Endothelial cell of umbilical vein (primary cell): Measurements from ENCODE around the gene SBDS. TPM values are rescaled to one million over a fixed set of nuclear protein-coding genes. Genes with fewer than 3 reads are reported as not detected.

ENCODE experiments used
- BruUV-seq: library from RNA; stranded (reverse); fragments of 400-500 nt; replicated peaks from 2 replicates; lab custom pipeline; 2021; lab: Mats Ljungman, UMichigan
- CTCF ChIA-PET: fragments of 300-600, 350-600 bp; sonication (Branson Sonifier 250); formaldehyde crosslinking; loops from one replicate; lab custom pipeline; 2021; ENCODE audit warnings: antibody characterized with exemption, inconsistent platforms; lab: Charles Lee
- POLR2A ChIA-PET: fragments of 300-600, 350-600 bp; sonication (Branson Sonifier 250); formaldehyde crosslinking; loops from one replicate; lab custom pipeline; 2021; ENCODE audit warnings: antibody characterized with exemption, inconsistent platforms; lab: Charles Lee
- DNase-seq: peaks from one replicate; pipeline ENCODE4 v3.0.0-alpha.2; 2011; ENCODE audit warnings: low read depth, low spot score
- FAIRE-seq: peaks from 2 replicates; lab custom pipeline; 2011; peaks lifted over from hg19 to GRCh38; lab: Jason Lieb, UNC
- H2AFZ ChIP-seq: 2 replicates; pipeline ENCODE4 v1.6.0; 2012; ENCODE audit warnings: low read depth, low read length, control low read depth, inconsistent platforms
- H3K27ac ChIP-seq: 2 replicates; pipeline ENCODE4 v1.5.1; 2011; ENCODE audit warnings: low read depth, mild to moderate bottlenecking, control low read depth, low read length, moderate library complexity; ENCODE audit not compliant: insufficient read depth
- H3K27me3 ChIP-seq, 2 experiments: 2 replicates each; pipeline versions ENCODE4 v1.6.0 to v1.6.1; 2011; ENCODE audit warnings: low read length in 2 of 2, mixed read lengths in 1 of 2; ENCODE audit not compliant: control insufficient read depth in 2 of 2, insufficient read depth in 2 of 2
- H3K36me3 ChIP-seq, 2 experiments: 2 replicates in 1 of 2; 3 replicates in 1 of 2; pipeline ENCODE4 v1.5.1; 2011; ENCODE audit warnings: low read length in 2 of 2, mild to moderate bottlenecking in 1 of 2, moderate library complexity in 1 of 2; ENCODE audit not compliant: control insufficient read depth in 2 of 2, insufficient read depth in 2 of 2; ENCODE audit errors: extremely low read depth in 1 of 2
- H3K4me1 ChIP-seq: 3 replicates; pipeline ENCODE4 v1.5.1; 2011; ENCODE audit warnings: mild to moderate bottlenecking, low read length; ENCODE audit not compliant: control insufficient read depth, insufficient read depth; ENCODE audit errors: extremely low read depth
- H3K4me2 ChIP-seq: 2 replicates; pipeline ENCODE4 v1.6.1; 2011; ENCODE audit warnings: low read length, control low read depth, mixed read lengths; ENCODE audit not compliant: insufficient read depth
- H3K4me3 ChIP-seq, 3 experiments: fragments of 200-600 bp in 1 of 3; sonication (generic), shearing (Covaris generic) in 1 of 3; replicated peaks in 1 of 3; 2 replicates each; pipeline ENCODE4 v1.5.1; 2011 to 2016; ENCODE audit warnings: control low read depth in 3 of 3, low read length in 3 of 3, mild to moderate bottlenecking in 2 of 3, inconsistent platforms in 1 of 3, low read depth in 1 of 3, moderate library complexity in 1 of 3; ENCODE audit not compliant: insufficient read depth in 1 of 3
- H3K79me2 ChIP-seq: 2 replicates; pipeline ENCODE4 v1.6.0; 2012; ENCODE audit warnings: low read length, inconsistent platforms; ENCODE audit not compliant: control insufficient read depth, insufficient read depth
- H3K9ac ChIP-seq: replicated peaks from 2 replicates; pipeline ENCODE3; 2011; ENCODE audit warnings: low read length, control low read depth; ENCODE audit not compliant: insufficient read depth; ENCODE audit errors: extremely low read depth
- H3K9me1 ChIP-seq: replicated peaks from 3 replicates; pipeline ENCODE4 v1.6.0; 2011; ENCODE audit warnings: mild to moderate bottlenecking, low read length; ENCODE audit not compliant: control insufficient read depth, insufficient read depth; ENCODE audit errors: extremely low read depth
- H3K9me3 ChIP-seq: replicated peaks from 2 replicates; pipeline ENCODE4 v1.5.1; 2012; ENCODE audit warnings: low read length, inconsistent platforms; ENCODE audit not compliant: control insufficient read depth, insufficient read depth
- H4K20me1 ChIP-seq: replicated peaks from 2 replicates; pipeline ENCODE3; 2011; ENCODE audit warnings: mild to moderate bottlenecking, low read length; ENCODE audit not compliant: control insufficient read depth, insufficient read depth; ENCODE audit errors: extremely low read depth
- FOS ChIP-seq: IDR thresholded peaks from 2 replicates; pipeline ENCODE4 v1.6.1; 2011; ENCODE audit warnings: mild to moderate bottlenecking, low read length, moderate library complexity, borderline replicate concordance; ENCODE audit not compliant: insufficient read depth
- GATA2 ChIP-seq: IDR thresholded peaks from 2 replicates; pipeline ENCODE4 v1.7.0; 2011; ENCODE audit warnings: low read depth, mild to moderate bottlenecking, moderate library complexity, mixed read lengths, low read length; ENCODE audit not compliant: insufficient read length, insufficient read depth
- JUN ChIP-seq: IDR thresholded peaks from 2 replicates; pipeline ENCODE4 v1.6.1; 2011; ENCODE audit warnings: borderline replicate concordance, low read depth; ENCODE audit not compliant: insufficient read length, insufficient read depth
- POLR2A ChIP-seq: IDR thresholded peaks from 2 replicates; pipeline ENCODE4 v1.6.1; 2012; ENCODE audit warnings: low read depth, mild to moderate bottlenecking, control low read depth, low read length
- POLR2AphosphoS5 ChIP-seq: IDR thresholded peaks from 2 replicates; pipeline ENCODE4 v1.6.1; 2012; ENCODE audit warnings: low read depth, mild to moderate bottlenecking, control low read depth, low read length, moderate library complexity; ENCODE audit not compliant: insufficient read depth
- dilution Hi-C: fragments of 300-500 bp; cut with MboI; formaldehyde crosslinking; loops from one replicate; pipeline ENCODE4 v1.15.0; 2019; ENCODE audit warnings: low sequenced_read_pairs; ENCODE audit not compliant: extremely low pct_ligation_motif_present
- intact Hi-C: fragments of 100-400 bp; cut with micrococcal nuclease; formaldehyde crosslinking; loops from one replicate; pipeline ENCODE4 v1.10.0; 2022
- polyA plus RNA-seq, 4 experiments: library from polyadenylated mRNA; depleted of rRNA in 3 of 4; stranded (reverse) in 3 of 4; unstranded in 1 of 4; fragments of >200 nt; gene quantifications; 2 replicates each; pipeline versions ENCODE4 v1.2.1 to v1.2.3, GENCODE V29; 2011 to 2012; ENCODE audit warnings: missing spikeins in 1 of 4
- total RNA-seq: library from RNA; stranded (reverse); gene quantifications from 2 replicates; pipeline ENCODE4 v1.2.3, GENCODE V29; 2021
- TF ChIP-seq, protein P1 (sequence below), 2 donors: IDR thresholded peaks; 1 replicate in 1 of 2; 2 replicates in 1 of 2; pipeline ENCODE4 v1.5.1; 2011; ENCODE audit warnings: low read length in 2 of 2, mild to moderate bottlenecking in 2 of 2, moderate library complexity in 2 of 2, control low read depth in 1 of 2, inconsistent platforms in 1 of 2, low read depth in 1 of 2; ENCODE audit not compliant: insufficient read depth in 1 of 2; ENCODE audit errors: extremely low read depth in 1 of 2

The SBDS gene
- total and polyA plus RNA-seq, 2 donors (not counting 3 experiments of a cell fraction or from before 2014, with no cell fraction given), result 30.7 to 86.5 TPM

DNA sequence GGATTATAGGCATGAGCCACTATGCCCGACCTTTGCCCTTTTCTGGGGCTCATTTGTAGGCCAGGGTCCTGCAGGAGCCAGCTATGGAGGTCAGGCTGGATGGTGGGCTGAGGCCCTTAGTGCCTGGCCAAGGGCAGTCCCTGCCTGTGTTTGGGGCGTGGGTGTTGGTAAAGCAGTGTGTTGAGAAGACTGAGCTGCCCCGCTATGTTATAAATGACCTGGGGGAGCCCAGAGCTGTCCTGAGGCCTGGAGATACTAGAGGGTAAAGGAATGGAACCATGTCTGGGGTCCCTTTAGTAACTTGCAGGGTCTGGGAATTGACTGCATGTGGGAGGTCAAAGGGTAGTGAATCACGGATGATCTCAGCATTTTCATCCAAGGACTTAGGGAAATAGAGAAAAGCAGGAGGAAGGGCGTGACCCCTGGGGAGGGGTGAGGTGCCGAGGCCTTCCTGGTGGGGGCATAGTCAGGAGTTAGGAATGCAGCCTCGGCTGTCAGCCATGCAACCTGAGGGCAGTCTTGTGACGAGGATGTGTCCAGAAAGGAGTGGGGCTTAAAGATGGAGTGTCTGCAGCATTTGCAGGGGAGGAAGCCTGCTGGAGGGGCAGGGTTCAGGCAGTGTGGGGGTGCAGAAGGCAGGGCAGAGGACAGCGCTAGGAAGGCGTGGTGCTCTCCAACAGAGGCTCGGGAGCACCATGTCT is 42.9 kb downstream of the SBDS start:
- ChIA-PET CTCF (interaction anchor here (1.0 kb wide), 1 partner anchor 12 kb away, joined by 3 read pairs; no protein-coding TSS in a partner anchor), POLR2A (no interaction called here)
- H3K79me2 ChIP-seq, result peaks cover 6% of the 10 kb centered on the region
- H3K9me1 ChIP-seq, result no peaks in the 10 kb centered on the region
- H3K4me2 ChIP-seq, result no peak overlapping the region
- H3K27me3 ChIP-seq, result no peaks in the 10 kb centered on the region
- H3K36me3 ChIP-seq, result peaks cover 21 to 24% of the 10 kb centered on the region in 2 experiments
- BruUV-seq, result no TSS peak
- H3K9me3 ChIP-seq, result no peaks in the 10 kb centered on the region
- dilution Hi-C loops (no loop called here), intact Hi-C loops (loop anchor here (1.0 to 2.0 kb wide), 2 partner anchors 31 to 108 kb away; partner anchors contain the start of gene TMEM248)
- H2AFZ ChIP-seq, result no peak overlapping the region
- H3K4me1 ChIP-seq, result peaks cover 36% of the 10 kb centered on the region
- FAIRE-seq (peak; percentile 86), DNase-seq (peak; percentile 68)
- no peak overlapping the region for H3K4me3 ChIP-seq
- H3K27ac ChIP-seq, result peak overlapping the region; percentile 83
- H3K9ac ChIP-seq, result peak overlapping the region; percentile 5
- TF ChIP-seq GATA2 (peak; percentile 49), POLR2AphosphoS5 (peak; percentile 84), FOS (peak; percentile 89), JUN (peak; percentile 67), POLR2A (no peak)
- TF ChIP-seq, protein P1, sequence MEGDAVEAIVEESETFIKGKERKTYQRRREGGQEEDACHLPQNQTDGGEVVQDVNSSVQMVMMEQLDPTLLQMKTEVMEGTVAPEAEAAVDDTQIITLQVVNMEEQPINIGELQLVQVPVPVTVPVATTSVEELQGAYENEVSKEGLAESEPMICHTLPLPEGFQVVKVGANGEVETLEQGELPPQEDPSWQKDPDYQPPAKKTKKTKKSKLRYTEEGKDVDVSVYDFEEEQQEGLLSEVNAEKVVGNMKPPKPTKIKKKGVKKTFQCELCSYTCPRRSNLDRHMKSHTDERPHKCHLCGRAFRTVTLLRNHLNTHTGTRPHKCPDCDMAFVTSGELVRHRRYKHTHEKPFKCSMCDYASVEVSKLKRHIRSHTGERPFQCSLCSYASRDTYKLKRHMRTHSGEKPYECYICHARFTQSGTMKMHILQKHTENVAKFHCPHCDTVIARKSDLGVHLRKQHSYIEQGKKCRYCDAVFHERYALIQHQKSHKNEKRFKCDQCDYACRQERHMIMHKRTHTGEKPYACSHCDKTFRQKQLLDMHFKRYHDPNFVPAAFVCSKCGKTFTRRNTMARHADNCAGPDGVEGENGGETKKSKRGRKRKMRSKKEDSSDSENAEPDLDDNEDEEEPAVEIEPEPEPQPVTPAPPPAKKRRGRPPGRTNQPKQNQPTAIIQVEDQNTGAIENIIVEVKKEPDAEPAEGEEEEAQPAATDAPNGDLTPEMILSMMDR (IDR thresholded peaks at IDR 0.05; ENCODE audit: extremely low read depth in 1 of 2, insufficient read depth in 1 of 2, low read depth in 1 of 2, low read length in 2 of 2), result no peak
- H4K20me1 ChIP-seq, result no peaks in the 10 kb centered on the region
